GM19099 (cell line): ENCODE data around the gene TNFRSF14.

Experiments used
- POLR2A ChIP-seq: IDR thresholded peaks from 3 replicates; pipeline ENCODE4 v1.6.1; 2011; ENCODE audit warnings: low read depth; ENCODE audit not compliant: insufficient read length; ENCODE audit errors: extremely low read depth

TNFRSF14 gene

GRCh38 chr1:2529784-2530512 is 26.2 kb upstream of the TNFRSF14 start, which contains the start of gene HES5:
Gene HES5 (minus strand): TSS chr1:2530263. CDS start chr1:2530164, 99 bp downstream.
- no peak for TF ChIP-seq POLR2A

- no peak for TF ChIP-seq POLR2A
These were observed 25.4 kb upstream of the TNFRSF14 start for GRCh38 chr1:2530513-2531361.

GRCh38 chr1:2532485-2533160 is 23.5 kb upstream of the TNFRSF14 start:
- TF ChIP-seq POLR2A: no peak

GRCh38 chr1:2533365-2533764 is 22.8 kb upstream of the TNFRSF14 start:
- TF ChIP-seq POLR2A: no peak

GRCh38 chr1:2534315-2534686 is 21.9 kb upstream of the TNFRSF14 start:
- TF ChIP-seq POLR2A: no peak

- TF ChIP-seq POLR2A: no peak
These were observed 21.3 kb upstream of the TNFRSF14 start for GRCh38 chr1:2534687-2535441.

- no peak for TF ChIP-seq POLR2A
These were observed 20.7 kb upstream of the TNFRSF14 start for GRCh38 chr1:2535455-2535854.

GRCh38 chr1:2535981-2536380 is 20.2 kb upstream of the TNFRSF14 start:
- no peak for TF ChIP-seq POLR2A

GRCh38 chr1:2537784-2538115 is 18.4 kb upstream of the TNFRSF14 start:
- no peak for TF ChIP-seq POLR2A

GRCh38 chr1:2538376-2538775 is 17.8 kb upstream of the TNFRSF14 start:
- TF ChIP-seq POLR2A: no peak

GRCh38 chr1:2538872-2539271 is 17.3 kb upstream of the TNFRSF14 start:
- no peak for TF ChIP-seq POLR2A

GRCh38 chr1:2539312-2539907 is 16.8 kb upstream of the TNFRSF14 start:
- TF ChIP-seq POLR2A: no peak

- TF ChIP-seq POLR2A: no peak
These were observed 15.2 kb upstream of the TNFRSF14 start for GRCh38 chr1:2540816-2541492.
